ENCODE data around the gene CMTM8.

- TF ChIP-seq CTCF (IDR thresholded peaks at IDR 0.05), result no peak
- TF ChIP-seq POLR2A (IDR thresholded peaks at IDR 0.05), result no peak
Observed at GRCh38 chr3:32335365-32336112, 97.1 kb downstream of the CMTM8 start.
